ENCODE measurements around the gene CRABP2. TPM values are rescaled to one million over a fixed set of nuclear protein-coding genes. Genes with fewer than 3 reads are reported as not detected.

CRABP2 gene
- polyA plus RNA-seq, 2 of the 4 experiments (the other 2 are of a cell fraction), result 1.7 to 15.6 TPM

DNA sequence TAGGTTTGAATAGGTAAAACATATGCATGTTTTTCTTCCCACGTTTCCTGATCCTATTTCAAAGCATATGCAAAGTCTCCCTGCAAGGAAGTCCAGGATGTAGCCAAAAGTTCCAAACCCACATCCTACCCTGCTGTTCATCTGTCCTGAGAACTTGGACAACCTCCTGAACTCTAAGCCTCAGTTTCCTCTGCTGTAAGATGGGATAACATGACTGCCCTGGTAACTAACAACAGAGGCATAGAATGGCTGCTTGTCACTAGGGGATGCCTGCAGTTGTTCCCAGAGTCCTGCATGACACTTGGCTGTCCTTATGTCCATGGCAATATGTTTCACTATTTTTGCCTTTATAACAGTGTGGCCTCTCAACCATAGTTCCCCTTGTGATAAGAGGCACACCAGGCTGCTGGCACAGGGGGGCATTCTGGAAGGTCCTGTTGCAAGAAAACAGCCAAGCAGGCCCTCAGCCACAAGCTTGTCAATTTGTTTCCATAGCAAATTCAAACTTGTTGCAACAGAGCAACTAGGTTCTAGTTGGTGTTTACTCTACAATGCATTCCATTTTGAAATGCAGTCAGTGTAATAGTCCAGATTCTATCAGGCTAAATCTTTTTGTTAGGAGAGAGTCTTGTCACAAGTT is 47.6 kb upstream of the CRABP2 start:
- Histone ChIP-seq H3K27ac (peak overlapping the region; percentile 99 to 100; a peak in 4 of 6 replicates), H3K4me2 (peak overlapping the region; percentile 87), H3K4me1 (peaks cover 25% of the 10 kb centered on the region), H3K4me3 (peak overlapping the region; percentile 92), H3K9me3 (no peaks in the 10 kb centered on the region)
- 73% methylated on average over 1 of the region's 1 CpG for WGBS (ENCODE audit: missing lambda C conversion rate)
- TF ChIP-seq EP300 (IDR thresholded peaks at IDR 0.05) (no peak), HOXA7 (CRISPR knock-in tag; IDR thresholded peaks at IDR 0.05) (no peak), RCOR1 (IDR thresholded peaks at IDR 0.05; ENCODE audit: low read depth, low read length) (no peak), MAZ (IDR thresholded peaks at IDR 0.05; ENCODE audit: borderline replicate concordance, low read depth, low read length) (no peak), ESRRA (IDR thresholded peaks at IDR 0.05; ENCODE audit: borderline replicate concordance, low read length) (no peak), HES2 (IDR thresholded peaks at IDR 0.05) (no peak), FOXS1 (CRISPR knock-in tag; IDR thresholded peaks at IDR 0.05) (no peak)
- TF ChIP-seq, protein P1, sequence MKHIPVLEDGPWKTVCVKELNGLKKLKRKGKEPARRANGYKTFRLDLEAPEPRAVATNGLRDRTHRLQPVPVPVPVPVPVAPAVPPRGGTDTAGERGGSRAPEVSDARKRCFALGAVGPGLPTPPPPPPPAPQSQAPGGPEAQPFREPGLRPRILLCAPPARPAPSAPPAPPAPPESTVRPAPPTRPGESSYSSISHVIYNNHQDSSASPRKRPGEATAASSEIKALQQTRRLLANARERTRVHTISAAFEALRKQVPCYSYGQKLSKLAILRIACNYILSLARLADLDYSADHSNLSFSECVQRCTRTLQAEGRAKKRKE (CRISPR knock-in tag; IDR thresholded peaks at IDR 0.05; ENCODE audit: low read depth), result no peak
- CTCF ChIA-PET, result interaction anchor here (1.0 to 5.4 kb wide), 10 partner anchors 8 to 175 kb away, joined by 3 to 36 read pairs (median 4); partner anchors contain the start of genes MRPL24 and PRCC
- DNase-seq (ENCODE audit: low read depth in 1 of 2, low spot score in 1 of 2) (peak in 1 of 2 experiments; percentile 11), FAIRE-seq (no peak), ATAC-seq (no peak)
- POLR2A ChIA-PET, result interaction anchor here (2.5 to 2.8 kb wide), 3 partner anchors 11 to 25 kb away, joined by 22 to 50 read pairs (median 32); partner anchors contain the start of genes ISG20L2, METTL25B, MRPL24 and PRCC

- CTCF ChIA-PET, result interaction anchor here (0.8 to 5.4 kb wide), 22 partner anchors 9 to 176 kb away, joined by 3 to 36 read pairs (median 3); partner anchors contain the start of genes MRPL24 and PRCC
- DNase-seq (ENCODE audit: low read depth in 1 of 2, low spot score in 1 of 2), result peak; percentile 83 to 96
- WGBS (ENCODE audit: missing lambda C conversion rate), result 2% methylated on average over 25 of the region's 68 CpGs
- Histone ChIP-seq H3K4me2 (peak overlapping the region; percentile 87), H3K4me1 (peaks cover 31% of the 10 kb centered on the region), H3K27ac (peak overlapping the region; percentile 99 to 100), H3K4me3 (peak overlapping the region; percentile 92), H3K9me3 (no peaks in the 10 kb centered on the region)
- no peak for FAIRE-seq
- peak; percentile 59 to 67 for ATAC-seq
- POLR2A ChIA-PET, result interaction anchor here (0.6 to 2.8 kb wide), 5 partner anchors 9 to 24 kb away, joined by 5 to 50 read pairs (median 22); partner anchors contain the start of genes ISG20L2, METTL25B, MRPL24 and PRCC
- TF ChIP-seq NFE2L2 (conservative IDR thresholded peaks at IDR 0.05; ENCODE audit: low read length) (no peak), ZSCAN20 (CRISPR knock-in tag; IDR thresholded peaks at IDR 0.05) (no peak), RCOR1 (IDR thresholded peaks at IDR 0.05; ENCODE audit: low read depth, low read length) (no peak), CBX8 (IDR thresholded peaks at IDR 0.05) (no peak), NPAS2 (CRISPR knock-in tag; IDR thresholded peaks at IDR 0.05; ENCODE audit: borderline replicate concordance) (no peak), KDM1A (IDR thresholded peaks at IDR 0.05; ENCODE audit: low read depth) (no peak), FOSL2 (IDR thresholded peaks at IDR 0.05) (no peak), FOSL2 (CRISPR knock-in tag; IDR thresholded peaks at IDR 0.05) (no peak), CTCF (IDR thresholded peaks at IDR 0.05) (no peak), HOXB5 (CRISPR knock-in tag; IDR thresholded peaks at IDR 0.05) (no peak), EHF (CRISPR knock-in tag; IDR thresholded peaks at IDR 0.05) (no peak), JUNB (IDR thresholded peaks at IDR 0.05) (no peak), CHD2 (IDR thresholded peaks at IDR 0.05; ENCODE audit: low read length, partially characterized antibody) (no peak), CBX2 (IDR thresholded peaks at IDR 0.05; ENCODE audit: borderline replicate concordance, low read depth) (no peak), NR3C1 (IDR thresholded peaks at IDR 0.05) (no peak), ZC3H11A (IDR thresholded peaks at IDR 0.05) (no peak), HES2 (IDR thresholded peaks at IDR 0.05) (no peak), RFX5 (IDR thresholded peaks at IDR 0.05) (no peak), TP53 (CRISPR knock-in tag; IDR thresholded peaks at IDR 0.05) (no peak)
- TF ChIP-seq, protein P2, sequence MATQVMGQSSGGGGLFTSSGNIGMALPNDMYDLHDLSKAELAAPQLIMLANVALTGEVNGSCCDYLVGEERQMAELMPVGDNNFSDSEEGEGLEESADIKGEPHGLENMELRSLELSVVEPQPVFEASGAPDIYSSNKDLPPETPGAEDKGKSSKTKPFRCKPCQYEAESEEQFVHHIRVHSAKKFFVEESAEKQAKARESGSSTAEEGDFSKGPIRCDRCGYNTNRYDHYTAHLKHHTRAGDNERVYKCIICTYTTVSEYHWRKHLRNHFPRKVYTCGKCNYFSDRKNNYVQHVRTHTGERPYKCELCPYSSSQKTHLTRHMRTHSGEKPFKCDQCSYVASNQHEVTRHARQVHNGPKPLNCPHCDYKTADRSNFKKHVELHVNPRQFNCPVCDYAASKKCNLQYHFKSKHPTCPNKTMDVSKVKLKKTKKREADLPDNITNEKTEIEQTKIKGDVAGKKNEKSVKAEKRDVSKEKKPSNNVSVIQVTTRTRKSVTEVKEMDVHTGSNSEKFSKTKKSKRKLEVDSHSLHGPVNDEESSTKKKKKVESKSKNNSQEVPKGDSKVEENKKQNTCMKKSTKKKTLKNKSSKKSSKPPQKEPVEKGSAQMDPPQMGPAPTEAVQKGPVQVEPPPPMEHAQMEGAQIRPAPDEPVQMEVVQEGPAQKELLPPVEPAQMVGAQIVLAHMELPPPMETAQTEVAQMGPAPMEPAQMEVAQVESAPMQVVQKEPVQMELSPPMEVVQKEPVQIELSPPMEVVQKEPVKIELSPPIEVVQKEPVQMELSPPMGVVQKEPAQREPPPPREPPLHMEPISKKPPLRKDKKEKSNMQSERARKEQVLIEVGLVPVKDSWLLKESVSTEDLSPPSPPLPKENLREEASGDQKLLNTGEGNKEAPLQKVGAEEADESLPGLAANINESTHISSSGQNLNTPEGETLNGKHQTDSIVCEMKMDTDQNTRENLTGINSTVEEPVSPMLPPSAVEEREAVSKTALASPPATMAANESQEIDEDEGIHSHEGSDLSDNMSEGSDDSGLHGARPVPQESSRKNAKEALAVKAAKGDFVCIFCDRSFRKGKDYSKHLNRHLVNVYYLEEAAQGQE (IDR thresholded peaks at IDR 0.05), result no peak
- TF ChIP-seq, protein P1 (CRISPR knock-in tag; IDR thresholded peaks at IDR 0.05; ENCODE audit: low read depth), result no peak
Observed at GRCh38 chr1:156751757-156752481, 46.5 kb upstream of the CRABP2 start.
